DOHH2 (cell line): ENCODE data around the gene DPYD.

Source experiments
- H3F3A ChIP-seq: fragments of 200-600 bp; sonication (generic), shearing (Covaris generic); 2 replicates; pipeline ENCODE4 v1.6.0; 2016; ENCODE audit warnings: antibody characterized with exemption, mild to moderate bottlenecking; ENCODE audit not compliant: control insufficient read depth, insufficient read depth
- H3K27ac ChIP-seq: fragments of 200-600 bp; sonication (generic); 2 replicates; pipeline ENCODE4 v1.5.1; 2014; ENCODE audit warnings: low read depth, mild to moderate bottlenecking, low read length, moderate library complexity
- H3K27me3 ChIP-seq: fragments of 200-600 bp; sonication (generic); 2 replicates; pipeline ENCODE4 v1.6.1; 2014; ENCODE audit warnings: mild to moderate bottlenecking, low read length, mixed read lengths; ENCODE audit not compliant: control insufficient read depth
- H3K36me3 ChIP-seq: fragments of 200-600 bp; sonication (generic); 2 replicates; pipeline ENCODE4 v1.6.1; 2014; ENCODE audit warnings: mild to moderate bottlenecking, low read length, moderate library complexity, mixed read lengths; ENCODE audit not compliant: control insufficient read depth
- H3K4me1 ChIP-seq: fragments of 200-600 bp; sonication (generic); 2 replicates; pipeline ENCODE4 v1.6.1; 2014; ENCODE audit warnings: mild to moderate bottlenecking, low read length, mixed read lengths; ENCODE audit not compliant: control insufficient read depth
- H3K4me2 ChIP-seq: fragments of 200-600 bp; sonication (generic); 2 replicates; pipeline ENCODE4 v1.6.0; 2014; ENCODE audit warnings: mild to moderate bottlenecking, low read length, moderate library complexity
- H3K4me3 ChIP-seq: fragments of 200-600 bp; sonication (generic); 2 replicates; pipeline ENCODE4 v1.5.1; 2014; ENCODE audit warnings: mild to moderate bottlenecking, low read length, mixed read lengths
- H3K79me2 ChIP-seq: fragments of 200-600 bp; sonication (generic); 2 replicates; pipeline ENCODE4 v1.6.1; 2014; ENCODE audit warnings: mild to moderate bottlenecking, low read length, mixed read lengths; ENCODE audit not compliant: control insufficient read depth
- H3K9me2 ChIP-seq: fragments of 200-600 bp; sonication (generic); replicated peaks from 2 replicates; pipeline ENCODE4 v1.6.1; 2014; ENCODE audit warnings: mild to moderate bottlenecking, low read length, mixed read lengths; ENCODE audit not compliant: control insufficient read depth
- H3K9me3 ChIP-seq: fragments of 200-600 bp; sonication (generic); 2 replicates; pipeline ENCODE4 v1.6.1; 2014; ENCODE audit warnings: antibody characterized with exemption, low read length, mixed read lengths; ENCODE audit not compliant: control insufficient read depth, insufficient read depth
- H4K20me1 ChIP-seq: fragments of 200-600 bp; sonication (generic); 2 replicates; pipeline ENCODE4 v1.6.0; 2014; ENCODE audit warnings: low read depth, mild to moderate bottlenecking, antibody characterized with exemption, low read length, moderate library complexity; ENCODE audit not compliant: control insufficient read depth, insufficient read depth
- EZH2phosphoT487 ChIP-seq: fragments of 200-600 bp; sonication (generic); IDR thresholded peaks from 2 replicates; pipeline ENCODE4 v1.6.1; 2017; ENCODE audit warnings: borderline replicate concordance, mild to moderate bottlenecking, antibody characterized with exemption, low read length, moderate library complexity, mixed read lengths
- TF ChIP-seq, protein P1 (sequence below): fragments of 200-600 bp; sonication (generic); IDR thresholded peaks from one replicate; pipeline ENCODE4 v1.5.1; 2014; ENCODE audit warnings: antibody characterized with exemption, mild to moderate bottlenecking, low read depth, low read length; ENCODE audit not compliant: poor library complexity, severe bottlenecking

The DPYD gene

DNA sequence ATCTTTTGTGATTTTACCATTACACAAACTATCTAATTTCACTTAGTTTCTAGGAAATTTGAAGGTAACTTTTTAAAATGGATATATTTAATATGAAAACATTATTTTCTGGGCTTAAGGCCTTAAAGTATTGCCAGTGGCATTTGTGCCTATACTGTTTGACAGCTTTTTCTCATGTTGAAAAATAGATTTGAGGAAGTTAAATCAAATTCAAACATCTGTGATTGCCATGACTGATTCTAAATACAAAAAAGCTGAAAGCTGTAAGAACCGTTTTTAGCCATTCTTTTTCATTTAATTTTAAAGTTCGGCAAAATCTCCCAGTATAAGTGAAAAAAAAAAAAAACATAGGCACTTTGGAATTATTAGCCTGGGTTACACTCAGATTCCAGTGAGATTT lies 301.1 kb downstream of the DPYD start:
- Histone ChIP-seq H3K9me2 (no peaks in the 10 kb centered on the region), H3K4me2 (no peak overlapping the region), H4K20me1 (no peaks in the 10 kb centered on the region), H3K27me3 (no peaks in the 10 kb centered on the region), H3F3A (no peaks in the 10 kb centered on the region), H3K27ac (no peak overlapping the region), H3K4me3 (no peak overlapping the region), H3K9me3 (no peaks in the 10 kb centered on the region), H3K36me3 (no peaks in the 10 kb centered on the region), H3K4me1 (no peaks in the 10 kb centered on the region), H3K79me2 (no peaks in the 10 kb centered on the region)
- TF ChIP-seq EZH2phosphoT487: no peak
- TF ChIP-seq, protein P1, sequence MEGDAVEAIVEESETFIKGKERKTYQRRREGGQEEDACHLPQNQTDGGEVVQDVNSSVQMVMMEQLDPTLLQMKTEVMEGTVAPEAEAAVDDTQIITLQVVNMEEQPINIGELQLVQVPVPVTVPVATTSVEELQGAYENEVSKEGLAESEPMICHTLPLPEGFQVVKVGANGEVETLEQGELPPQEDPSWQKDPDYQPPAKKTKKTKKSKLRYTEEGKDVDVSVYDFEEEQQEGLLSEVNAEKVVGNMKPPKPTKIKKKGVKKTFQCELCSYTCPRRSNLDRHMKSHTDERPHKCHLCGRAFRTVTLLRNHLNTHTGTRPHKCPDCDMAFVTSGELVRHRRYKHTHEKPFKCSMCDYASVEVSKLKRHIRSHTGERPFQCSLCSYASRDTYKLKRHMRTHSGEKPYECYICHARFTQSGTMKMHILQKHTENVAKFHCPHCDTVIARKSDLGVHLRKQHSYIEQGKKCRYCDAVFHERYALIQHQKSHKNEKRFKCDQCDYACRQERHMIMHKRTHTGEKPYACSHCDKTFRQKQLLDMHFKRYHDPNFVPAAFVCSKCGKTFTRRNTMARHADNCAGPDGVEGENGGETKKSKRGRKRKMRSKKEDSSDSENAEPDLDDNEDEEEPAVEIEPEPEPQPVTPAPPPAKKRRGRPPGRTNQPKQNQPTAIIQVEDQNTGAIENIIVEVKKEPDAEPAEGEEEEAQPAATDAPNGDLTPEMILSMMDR: no peak

GRCh38 chr1:97610748-97611147 lies 310.1 kb downstream of the DPYD start:
- no peaks in the 10 kb centered on the region for H3K36me3 ChIP-seq
- H3K27me3 ChIP-seq: no peaks in the 10 kb centered on the region
- no peak overlapping the region for H3K27ac ChIP-seq
- H3K4me3 ChIP-seq: no peak overlapping the region
- no peaks in the 10 kb centered on the region for H4K20me1 ChIP-seq
- no peaks in the 10 kb centered on the region for H3F3A ChIP-seq
- H3K9me3 ChIP-seq: no peaks in the 10 kb centered on the region
- no peaks in the 10 kb centered on the region for H3K4me1 ChIP-seq
- no peaks in the 10 kb centered on the region for H3K79me2 ChIP-seq
- no peaks in the 10 kb centered on the region for H3K9me2 ChIP-seq
- H3K4me2 ChIP-seq: no peak overlapping the region
- TF ChIP-seq, protein P1: no peak

- H3K27ac ChIP-seq: no peak overlapping the region
- H3K36me3 ChIP-seq: no peaks in the 10 kb centered on the region
- no peaks in the 10 kb centered on the region for H3K9me2 ChIP-seq
- no peaks in the 10 kb centered on the region for H3K9me3 ChIP-seq
- no peak overlapping the region for H3K4me3 ChIP-seq
- H3K27me3 ChIP-seq: no peaks in the 10 kb centered on the region
- no peak overlapping the region for H3K4me2 ChIP-seq
- H3K4me1 ChIP-seq: no peaks in the 10 kb centered on the region
- H3F3A ChIP-seq: no peaks in the 10 kb centered on the region
- TF ChIP-seq EZH2phosphoT487: no peak
- TF ChIP-seq, protein P1: no peak
- no peaks in the 10 kb centered on the region for H3K79me2 ChIP-seq
- no peaks in the 10 kb centered on the region for H4K20me1 ChIP-seq
These were observed 310.7 kb downstream of the DPYD start for GRCh38 chr1:97610102-97610501.

GRCh38 chr1:97608272-97608671 lies 312.6 kb downstream of the DPYD start:
- no peaks in the 10 kb centered on the region for H3K27me3 ChIP-seq
- no peaks in the 10 kb centered on the region for H3F3A ChIP-seq
- H3K4me3 ChIP-seq: no peak overlapping the region
- H3K79me2 ChIP-seq: no peaks in the 10 kb centered on the region
- H3K9me2 ChIP-seq: no peaks in the 10 kb centered on the region
- no peaks in the 10 kb centered on the region for H3K4me1 ChIP-seq
- no peaks in the 10 kb centered on the region for H3K36me3 ChIP-seq
- no peaks in the 10 kb centered on the region for H3K9me3 ChIP-seq
- H3K27ac ChIP-seq: no peak overlapping the region
- TF ChIP-seq, protein P1: no peak
- no peak for TF ChIP-seq EZH2phosphoT487
- H4K20me1 ChIP-seq: no peaks in the 10 kb centered on the region
- H3K4me2 ChIP-seq: no peak overlapping the region
